ENCODE measurements around the gene CHADL.

The CHADL gene

GRCh38 chr22:41239443-41240128 is 1.1 kb downstream of the CHADL start:
- Histone ChIP-seq H3K27me3 (ENCODE audit: control insufficient read depth, insufficient read depth, low read length) (no peaks in the 10 kb centered on the region), H3K36me3 (ENCODE audit: control insufficient read depth, low read depth, low read length) (no peaks in the 10 kb centered on the region), H3K9me3 (ENCODE audit: control insufficient read depth, low read depth, low read length) (no peaks in the 10 kb centered on the region), H3K4me1 (ENCODE audit: control insufficient read depth, low read depth, low read length) (no peaks in the 10 kb centered on the region), H3K4me3 (ENCODE audit: low read length) (no peak overlapping the region), H3K9ac (ENCODE audit: low read length) (no peak overlapping the region), H3K27ac (ENCODE audit: low read length) (no peak overlapping the region)

GRCh38 chr22:41238570-41239442 is 1.9 kb downstream of the CHADL start:
- Histone ChIP-seq H3K4me3 (ENCODE audit: low read length) (no peak overlapping the region), H3K9me3 (ENCODE audit: control insufficient read depth, low read depth, low read length) (no peaks in the 10 kb centered on the region), H3K4me1 (ENCODE audit: control insufficient read depth, low read depth, low read length) (no peaks in the 10 kb centered on the region), H3K36me3 (ENCODE audit: control insufficient read depth, low read depth, low read length) (no peaks in the 10 kb centered on the region), H3K27ac (ENCODE audit: low read length) (no peak overlapping the region), H3K9ac (ENCODE audit: low read length) (no peak overlapping the region), H3K27me3 (ENCODE audit: control insufficient read depth, insufficient read depth, low read length) (no peaks in the 10 kb centered on the region)

GRCh38 chr22:41237707-41238569 is 2.8 kb downstream of the CHADL start:
- Histone ChIP-seq H3K9ac (ENCODE audit: low read length) (no peak overlapping the region), H3K9me3 (ENCODE audit: control insufficient read depth, low read depth, low read length) (no peaks in the 10 kb centered on the region), H3K27me3 (ENCODE audit: control insufficient read depth, insufficient read depth, low read length) (no peaks in the 10 kb centered on the region), H3K27ac (ENCODE audit: low read length) (no peak overlapping the region), H3K4me1 (ENCODE audit: control insufficient read depth, low read depth, low read length) (no peaks in the 10 kb centered on the region), H3K36me3 (ENCODE audit: control insufficient read depth, low read depth, low read length) (no peaks in the 10 kb centered on the region), H3K4me3 (ENCODE audit: low read length) (peak overlapping the region; percentile 39)

GRCh38 chr22:41237036-41237706 is 3.6 kb downstream of the CHADL start:
- Histone ChIP-seq H3K4me1 (ENCODE audit: control insufficient read depth, low read depth, low read length) (no peaks in the 10 kb centered on the region), H3K4me3 (ENCODE audit: low read length) (peak overlapping the region; percentile 39), H3K9ac (ENCODE audit: low read length) (no peak overlapping the region), H3K27ac (ENCODE audit: low read length) (no peak overlapping the region), H3K9me3 (ENCODE audit: control insufficient read depth, low read depth, low read length) (no peaks in the 10 kb centered on the region), H3K36me3 (ENCODE audit: control insufficient read depth, low read depth, low read length) (no peaks in the 10 kb centered on the region), H3K27me3 (ENCODE audit: control insufficient read depth, insufficient read depth, low read length) (no peaks in the 10 kb centered on the region)

- Histone ChIP-seq H3K27me3 (ENCODE audit: control insufficient read depth, insufficient read depth, low read length) (no peaks in the 10 kb centered on the region), H3K9me3 (ENCODE audit: control insufficient read depth, low read depth, low read length) (no peaks in the 10 kb centered on the region), H3K4me3 (ENCODE audit: low read length) (no peak overlapping the region), H3K9ac (ENCODE audit: low read length) (no peak overlapping the region), H3K27ac (ENCODE audit: low read length) (no peak overlapping the region), H3K4me1 (ENCODE audit: control insufficient read depth, low read depth, low read length) (no peaks in the 10 kb centered on the region), H3K36me3 (ENCODE audit: control insufficient read depth, low read depth, low read length) (no peaks in the 10 kb centered on the region)
Observed at GRCh38 chr22:41234815-41235695, 5.7 kb downstream of the CHADL start.

GRCh38 chr22:41231369-41231768 is 9.4 kb downstream of the CHADL start:
- Histone ChIP-seq H3K4me3 (ENCODE audit: low read length) (no peak overlapping the region), H3K9ac (ENCODE audit: low read length) (no peak overlapping the region), H3K9me3 (ENCODE audit: control insufficient read depth, low read depth, low read length) (no peaks in the 10 kb centered on the region), H3K27me3 (ENCODE audit: control insufficient read depth, insufficient read depth, low read length) (no peaks in the 10 kb centered on the region), H3K4me1 (ENCODE audit: control insufficient read depth, low read depth, low read length) (no peaks in the 10 kb centered on the region), H3K27ac (ENCODE audit: low read length) (no peak overlapping the region), H3K36me3 (ENCODE audit: control insufficient read depth, low read depth, low read length) (peaks cover 12% of the 10 kb centered on the region)

GRCh38 chr22:41230401-41230785 is 10.3 kb downstream of the CHADL start:
- H3K9me3 ChIP-seq (ENCODE audit: control insufficient read depth, low read depth, low read length) = no peaks in the 10 kb centered on the region
- H3K27me3 ChIP-seq (ENCODE audit: control insufficient read depth, insufficient read depth, low read length) = no peaks in the 10 kb centered on the region
- no peak overlapping the region for H3K9ac ChIP-seq (ENCODE audit: low read length)
- H3K36me3 ChIP-seq (ENCODE audit: control insufficient read depth, low read depth, low read length) = peaks cover 21% of the 10 kb centered on the region
- H3K4me1 ChIP-seq (ENCODE audit: control insufficient read depth, low read depth, low read length) = no peaks in the 10 kb centered on the region
- no peak overlapping the region for H3K4me3 ChIP-seq (ENCODE audit: low read length)
- H3K27ac ChIP-seq (ENCODE audit: low read length) = no peak overlapping the region

GRCh38 chr22:41229730-41230400 is 10.9 kb downstream of the CHADL start:
- H3K9ac ChIP-seq (ENCODE audit: low read length) = no peak overlapping the region

GRCh38 chr22:41229215-41229614 is 11.5 kb downstream of the CHADL start:
- Histone ChIP-seq H3K27ac (ENCODE audit: low read length) (no peak overlapping the region), H3K9ac (ENCODE audit: low read length) (no peak overlapping the region)

More at GRCh38 chr22:41229730-41230400, 10.9 kb downstream of the CHADL start:
- Histone ChIP-seq H3K4me3 (ENCODE audit: low read length) (no peak overlapping the region), H3K9me3 (ENCODE audit: control insufficient read depth, low read depth, low read length) (no peaks in the 10 kb centered on the region), H3K27ac (ENCODE audit: low read length) (no peak overlapping the region), H3K4me1 (ENCODE audit: control insufficient read depth, low read depth, low read length) (no peaks in the 10 kb centered on the region), H3K27me3 (ENCODE audit: control insufficient read depth, insufficient read depth, low read length) (no peaks in the 10 kb centered on the region), H3K36me3 (ENCODE audit: control insufficient read depth, low read depth, low read length) (peaks cover 26% of the 10 kb centered on the region)

More at GRCh38 chr22:41229215-41229614, 11.5 kb downstream of the CHADL start:
- Histone ChIP-seq H3K36me3 (ENCODE audit: control insufficient read depth, low read depth, low read length) (peaks cover 31% of the 10 kb centered on the region), H3K9me3 (ENCODE audit: control insufficient read depth, low read depth, low read length) (no peaks in the 10 kb centered on the region), H3K4me3 (ENCODE audit: low read length) (no peak overlapping the region), H3K27me3 (ENCODE audit: control insufficient read depth, insufficient read depth, low read length) (no peaks in the 10 kb centered on the region), H3K4me1 (ENCODE audit: control insufficient read depth, low read depth, low read length) (no peaks in the 10 kb centered on the region)

Measured in iPS-18a (cell line).